ENCODE results near the gene LLCFC1.

Gene LLCFC1

DNA sequence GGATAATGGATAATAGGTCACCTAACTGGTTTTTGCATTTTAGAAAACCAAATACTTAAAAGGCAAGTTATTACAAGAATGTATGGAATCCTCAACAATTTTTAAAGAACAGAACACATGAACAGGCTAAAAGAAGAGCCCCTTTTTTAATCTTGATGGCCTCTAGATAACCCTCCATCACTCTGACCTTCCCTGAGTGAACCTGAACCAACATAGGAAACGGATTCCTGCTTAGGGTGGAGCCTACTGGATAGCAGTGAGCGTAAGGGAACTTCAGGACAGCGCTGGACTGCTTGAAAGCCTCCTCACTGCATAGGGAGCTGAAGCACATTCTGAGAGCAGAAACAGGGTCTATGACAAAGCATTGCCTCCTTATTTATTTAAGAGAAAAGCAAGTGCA is 26.2 kb upstream of the LLCFC1 start:
- Histone ChIP-seq H3K36me3 (ENCODE audit: control insufficient read depth, insufficient read depth, low read length) (no peaks in the 10 kb centered on the region), H3K27me3 (replicated peaks; ENCODE audit: control insufficient read depth, insufficient read depth, low read length) (no peaks in the 10 kb centered on the region; the same call in 1 of the 2 replicates), H3K4me3 (replicated peaks; ENCODE audit: low read depth, low read length) (no peak overlapping the region)
- no peak for TF ChIP-seq CTCF (IDR thresholded peaks at IDR 0.05; ENCODE audit: insufficient read depth, low read length, poor library complexity, severe bottlenecking)
- no peak for DNase-seq (ENCODE audit: extremely low read depth, insufficient read length)

DNA sequence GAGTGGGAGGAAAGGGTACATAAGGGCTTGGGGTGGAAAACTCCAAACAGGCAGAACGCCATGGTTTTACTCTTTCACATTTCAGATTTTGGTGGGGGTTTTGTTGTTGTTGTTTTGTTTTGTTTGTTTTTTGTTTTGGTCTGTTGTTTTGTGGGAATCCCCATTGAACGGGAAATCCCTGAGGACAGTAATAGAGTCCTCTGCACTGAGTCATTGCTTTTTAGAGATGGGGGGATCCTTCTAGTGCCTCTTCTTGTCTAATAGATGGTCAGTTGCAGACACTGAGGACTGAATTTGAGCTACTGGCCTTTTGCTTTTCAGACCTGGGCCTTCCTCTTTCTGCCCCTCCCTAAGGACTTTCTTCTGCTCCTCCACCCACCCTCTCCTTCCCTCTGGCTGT is 25.7 kb upstream of the LLCFC1 start:
- no peaks in the 10 kb centered on the region for H3K36me3 ChIP-seq (ENCODE audit: control insufficient read depth, insufficient read depth, low read length)
- DNase-seq (ENCODE audit: extremely low read depth, insufficient read length) = no peak
- H3K27me3 ChIP-seq (replicated peaks; ENCODE audit: control insufficient read depth, insufficient read depth, low read length) = no peaks in the 10 kb centered on the region; the same call in 1 of the 2 replicates
- TF ChIP-seq CTCF (IDR thresholded peaks at IDR 0.05; ENCODE audit: insufficient read depth, low read length, poor library complexity, severe bottlenecking) = no peak
- no peak overlapping the region for H3K4me3 ChIP-seq (replicated peaks; ENCODE audit: low read depth, low read length)

DNA sequence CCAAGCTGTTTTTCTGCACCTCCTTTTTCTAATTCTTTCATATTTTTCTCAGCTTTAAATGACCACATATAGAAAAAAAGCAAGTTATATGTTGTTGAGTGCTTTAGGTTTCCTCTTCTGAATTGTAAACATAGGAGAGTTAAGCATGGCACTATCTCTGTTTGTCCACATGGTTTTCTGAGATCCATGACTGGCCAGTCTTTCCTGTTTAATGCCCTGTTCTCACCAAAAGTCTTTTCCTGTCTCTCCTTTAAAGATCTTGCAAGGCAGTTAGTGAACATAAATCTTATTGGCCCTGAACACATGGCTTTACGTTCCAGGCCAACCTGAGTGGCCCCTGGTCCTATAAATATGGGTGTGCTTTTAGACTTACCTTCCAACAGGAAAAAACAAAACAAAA is 25.2 kb upstream of the LLCFC1 start:
- DNase-seq (ENCODE audit: extremely low read depth, insufficient read length) = no peak
- Histone ChIP-seq H3K36me3 (ENCODE audit: control insufficient read depth, insufficient read depth, low read length) (no peaks in the 10 kb centered on the region), H3K4me3 (replicated peaks; ENCODE audit: low read depth, low read length) (no peak overlapping the region), H3K27me3 (replicated peaks; ENCODE audit: control insufficient read depth, insufficient read depth, low read length) (peaks cover 1% of the 10 kb centered on the region; the same call in 1 of the 2 replicates)
- no peak for TF ChIP-seq CTCF (IDR thresholded peaks at IDR 0.05; ENCODE audit: insufficient read depth, low read length, poor library complexity, severe bottlenecking)

DNA sequence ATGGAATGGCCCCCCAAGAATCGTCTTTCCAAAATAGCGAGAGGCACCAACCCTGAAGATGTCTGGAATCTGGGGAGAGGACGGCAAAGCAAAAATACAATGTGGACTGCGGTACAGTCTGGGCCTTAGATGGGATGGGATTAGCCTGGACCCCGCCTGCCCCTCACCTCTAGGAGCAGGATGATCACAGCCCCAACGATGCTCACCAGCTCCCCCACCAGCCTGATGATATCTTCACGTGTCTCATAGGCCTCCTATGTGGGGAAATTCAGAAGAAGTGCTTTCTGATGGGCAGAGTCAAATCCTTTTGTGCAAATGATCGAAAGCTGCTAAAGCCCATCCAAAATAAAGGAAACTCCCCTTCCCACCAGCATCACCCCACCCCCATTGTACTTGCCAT is 24.0 kb upstream of the LLCFC1 start:
- no peak overlapping the region for H3K4me3 ChIP-seq (replicated peaks; ENCODE audit: low read depth, low read length)
- peaks cover 1% of the 10 kb centered on the region; the same call in 1 of the 2 replicates for H3K27me3 ChIP-seq (replicated peaks; ENCODE audit: control insufficient read depth, insufficient read depth, low read length)
- no peak for DNase-seq (ENCODE audit: extremely low read depth, insufficient read length)
- TF ChIP-seq CTCF (IDR thresholded peaks at IDR 0.05; ENCODE audit: insufficient read depth, low read length, poor library complexity, severe bottlenecking) = no peak
- no peaks in the 10 kb centered on the region for H3K36me3 ChIP-seq (ENCODE audit: control insufficient read depth, insufficient read depth, low read length)

GRCh38 chr7:142916508-142916907 is 22.8 kb upstream of the LLCFC1 start:
- TF ChIP-seq CTCF (IDR thresholded peaks at IDR 0.05; ENCODE audit: insufficient read depth, low read length, poor library complexity, severe bottlenecking) = no peak
- DNase-seq (ENCODE audit: extremely low read depth, insufficient read length) = no peak
- Histone ChIP-seq H3K27me3 (replicated peaks; ENCODE audit: control insufficient read depth, insufficient read depth, low read length) (peaks cover 1% of the 10 kb centered on the region; the same call in 1 of the 2 replicates), H3K4me3 (replicated peaks; ENCODE audit: low read depth, low read length) (no peak overlapping the region), H3K36me3 (ENCODE audit: control insufficient read depth, insufficient read depth, low read length) (no peaks in the 10 kb centered on the region)

GRCh38 chr7:142917447-142917846 is 21.8 kb upstream of the LLCFC1 start:
- Histone ChIP-seq H3K27me3 (replicated peaks; ENCODE audit: control insufficient read depth, insufficient read depth, low read length) (peaks cover 1% of the 10 kb centered on the region; the same call in 1 of the 2 replicates), H3K4me3 (replicated peaks; ENCODE audit: low read depth, low read length) (no peak overlapping the region), H3K36me3 (ENCODE audit: control insufficient read depth, insufficient read depth, low read length) (no peaks in the 10 kb centered on the region)
- no peak for DNase-seq (ENCODE audit: extremely low read depth, insufficient read length)
- no peak for TF ChIP-seq CTCF (IDR thresholded peaks at IDR 0.05; ENCODE audit: insufficient read depth, low read length, poor library complexity, severe bottlenecking)
